SK-N-SH (cell line): ENCODE data around the gene NTSR2. TPM values are rescaled to one million over a fixed set of nuclear protein-coding genes. Genes with fewer than 3 reads are reported as not detected.

Experiments used
- CTCF ChIA-PET: fragments of 300-600, 350-600 bp; formaldehyde crosslinking; extraction: SDS; loops from one replicate; lab custom pipeline; 2021; lab: Yijun Ruan, JAX
- POLR2A ChIA-PET: fragments of 350-600 bp; sonication (Branson Sonifier 250); formaldehyde crosslinking; extraction: SDS; loops from one replicate; lab custom pipeline; 2020; ENCODE audit warnings: antibody characterized with exemption, inconsistent platforms; lab: Yijun Ruan, JAX
- DNase-seq: peaks from one replicate; pipeline ENCODE4 v3.0.0; 2012
- H2AFZ ChIP-seq: fragments of 200-600 bp; sonication (generic); 2 replicates; pipeline ENCODE4 v1.8.1; 2016; ENCODE audit warnings: antibody characterized with exemption, mild to moderate bottlenecking, low read depth
- H3F3A ChIP-seq: fragments of 200-600 bp; sonication (generic); replicated peaks from 2 replicates; pipeline ENCODE3; 2016; ENCODE audit warnings: antibody characterized with exemption, mild to moderate bottlenecking; ENCODE audit not compliant: insufficient read depth
- H3K27ac ChIP-seq, 2 experiments: fragments of 200-500 bp in 1 of 2; fragments of 200-600 bp in 1 of 2; sonication (Bioruptor generic) in 1 of 2; sonication (generic), shearing (Covaris generic) in 1 of 2; 2 replicates each; pipeline versions ENCODE4 v1.5.1 to v1.6.1; 2014 to 2016; ENCODE audit warnings: low read depth in 2 of 2, inconsistent platforms in 1 of 2, low read length in 1 of 2, mild to moderate bottlenecking in 1 of 2, mixed read lengths in 1 of 2
- H3K27me3 ChIP-seq: fragments of 200-600 bp; sonication (generic), shearing (Covaris generic); 2 replicates; pipeline ENCODE4 v1.6.1; 2016; ENCODE audit warnings: mixed run types; ENCODE audit not compliant: insufficient read depth
- H3K36me3 ChIP-seq, 2 experiments: fragments of 200-500 bp in 1 of 2; fragments of 200-600 bp in 1 of 2; sonication (Bioruptor generic) in 1 of 2; sonication (generic) in 1 of 2; replicated peaks in 1 of 2; 2 replicates each; pipeline versions ENCODE3 to v1.5.1; 2014 to 2016; ENCODE audit warnings: low read length in 1 of 2, mild to moderate bottlenecking in 1 of 2; ENCODE audit not compliant: insufficient read depth in 2 of 2, control insufficient read depth in 1 of 2
- H3K4me1 ChIP-seq, 2 experiments: fragments of 200-500 bp in 1 of 2; fragments of 200-600 bp in 1 of 2; sonication (Bioruptor generic) in 1 of 2; sonication (generic), shearing (Covaris generic) in 1 of 2; 2 replicates each; pipeline versions ENCODE4 v1.5.1 to v1.6.1; 2014 to 2016; ENCODE audit warnings: low read depth in 1 of 2, low read length in 1 of 2, mixed run types in 1 of 2; ENCODE audit not compliant: insufficient read depth in 2 of 2, control insufficient read depth in 1 of 2
- H3K4me2 ChIP-seq: fragments of 200-600 bp; sonication (generic), shearing (Covaris generic); 2 replicates; pipeline ENCODE4 v1.6.1; 2017; ENCODE audit warnings: mixed run types
- H3K4me3 ChIP-seq, 2 experiments: fragments of 200-500 bp in 1 of 2; fragments of 200-600 bp in 1 of 2; sonication (Bioruptor generic) in 1 of 2; sonication (generic), shearing (Covaris generic) in 1 of 2; 2 replicates each; pipeline versions ENCODE4 v1.5.1 to v1.8.1; 2014 to 2016; ENCODE audit warnings: low read depth in 2 of 2, inconsistent platforms in 1 of 2, low read length in 1 of 2, mild to moderate bottlenecking in 1 of 2, mixed read lengths in 1 of 2, moderate library complexity in 1 of 2
- H3K79me2 ChIP-seq: fragments of 200-600 bp; sonication (generic); 2 replicates; pipeline ENCODE4 v1.8.1; 2017; ENCODE audit warnings: mild to moderate bottlenecking; ENCODE audit not compliant: insufficient read depth
- H3K9ac ChIP-seq: fragments of 200-600 bp; sonication (generic); 2 replicates; pipeline ENCODE4 v1.6.1; 2017; ENCODE audit warnings: mixed run types
- H3K9me2 ChIP-seq: fragments of 200-600 bp; sonication (generic); 2 replicates; pipeline ENCODE4 v1.6.1; 2017; ENCODE audit warnings: mixed run types
- H3K9me3 ChIP-seq: fragments of 200-600 bp; sonication (generic); 2 replicates; pipeline ENCODE4 v1.6.1; 2017; ENCODE audit warnings: mixed run types, mild to moderate bottlenecking, moderate library complexity
- H4K20me1 ChIP-seq: fragments of 200-600 bp; sonication (generic); 2 replicates; pipeline ENCODE4 v1.6.1; 2017; ENCODE audit warnings: mild to moderate bottlenecking, mixed run types; ENCODE audit not compliant: insufficient read depth
- EP300 ChIP-seq, 2 experiments: IDR thresholded peaks; 2 replicates each; pipeline versions ENCODE4 v1.4.0 to v1.6.1; 2012; ENCODE audit warnings: borderline replicate concordance in 1 of 2, low read depth in 1 of 2, low read length in 1 of 2
- EZH2phosphoT487 ChIP-seq: fragments of 200-600 bp; sonication (generic); IDR thresholded peaks from 2 replicates; pipeline ENCODE4 v1.6.1; 2017; ENCODE audit warnings: low read depth, mixed run types, mild to moderate bottlenecking, antibody characterized with exemption, moderate library complexity, borderline replicate concordance
- FOXM1 ChIP-seq: IDR thresholded peaks from 2 replicates; pipeline ENCODE4 v1.4.0; 2012; ENCODE audit warnings: low read depth, mild to moderate bottlenecking
- JUND ChIP-seq: IDR thresholded peaks from 2 replicates; pipeline ENCODE4 v1.4.0; 2012
- NFIC ChIP-seq: IDR thresholded peaks from 2 replicates; pipeline ENCODE4 v1.4.0; 2012; ENCODE audit warnings: borderline replicate concordance
- POLR2AphosphoS5 ChIP-seq: IDR thresholded peaks from 2 replicates; pipeline ENCODE4 v1.6.1; 2012; ENCODE audit warnings: low read depth, low read length
- RAD21 ChIP-seq: IDR thresholded peaks from 2 replicates; pipeline ENCODE4 v1.6.1; 2012; ENCODE audit warnings: mild to moderate bottlenecking, low read length
- RCOR1 ChIP-seq: fragments of 150-350 bp; IDR thresholded peaks from 2 replicates; pipeline ENCODE4 v1.6.1; 2017; ENCODE audit warnings: antibody characterized with exemption, low read length
- REST ChIP-seq: IDR thresholded peaks from 2 replicates; pipeline ENCODE4 v1.6.1; 2012; ENCODE audit warnings: mild to moderate bottlenecking, low read depth, low read length, moderate library complexity
- RXRA ChIP-seq: IDR thresholded peaks from 2 replicates; pipeline ENCODE4 v1.4.0; 2012; ENCODE audit warnings: low read depth, mild to moderate bottlenecking, borderline replicate concordance
- SIN3A ChIP-seq: IDR thresholded peaks from 2 replicates; pipeline ENCODE4 v1.6.1; 2012; ENCODE audit warnings: low read depth, mild to moderate bottlenecking, low read length, moderate library complexity, borderline replicate concordance
- TCF12 ChIP-seq: IDR thresholded peaks from 2 replicates; pipeline ENCODE4 v1.4.0; 2012
- YY1 ChIP-seq: IDR thresholded peaks from 2 replicates; pipeline ENCODE4 v1.4.0; 2012; ENCODE audit warnings: low read depth, mild to moderate bottlenecking
- ZBTB33 ChIP-seq: IDR thresholded peaks from 2 replicates; pipeline ENCODE4 v1.4.0; 2012; ENCODE audit warnings: low read depth, borderline replicate concordance
- WGBS: methylation state at CpG from one replicate; pipeline ENCODE4 v1.1.6; 2017; ENCODE audit warnings: low lambda C conversion rate; 5-methylcytosine and 5-hydroxymethylcytosine counted together
- polyA plus RNA-seq, 3 experiments: library from polyadenylated mRNA; depleted of rRNA; stranded (reverse); fragments of >200 nt; gene quantifications; 2 replicates each; pipeline ENCODE4 v1.2.3, GENCODE V29; 2012
- TF ChIP-seq, protein P1 (sequence below): IDR thresholded peaks from 2 replicates; pipeline ENCODE4; 2012
- TF ChIP-seq, protein P2 (sequence below): fragments of 200-600 bp; sonication (generic); IDR thresholded peaks from 2 replicates; pipeline ENCODE4 v1.6.1; 2017; ENCODE audit warnings: antibody characterized with exemption, mild to moderate bottlenecking, moderate library complexity

NTSR2 gene
- polyA plus RNA-seq, 1 of the 3 experiments (the other 2 are of a cell fraction), result not detected

- TF ChIP-seq ZBTB33 (no peak), EP300 (IDR thresholded peaks at IDR 0.05; ENCODE audit: borderline replicate concordance in 1 of 2, low read depth in 1 of 2, low read length in 1 of 2) (no peak), RAD21 (no peak), TCF12 (no peak), REST (no peak)
- TF ChIP-seq, protein P1, sequence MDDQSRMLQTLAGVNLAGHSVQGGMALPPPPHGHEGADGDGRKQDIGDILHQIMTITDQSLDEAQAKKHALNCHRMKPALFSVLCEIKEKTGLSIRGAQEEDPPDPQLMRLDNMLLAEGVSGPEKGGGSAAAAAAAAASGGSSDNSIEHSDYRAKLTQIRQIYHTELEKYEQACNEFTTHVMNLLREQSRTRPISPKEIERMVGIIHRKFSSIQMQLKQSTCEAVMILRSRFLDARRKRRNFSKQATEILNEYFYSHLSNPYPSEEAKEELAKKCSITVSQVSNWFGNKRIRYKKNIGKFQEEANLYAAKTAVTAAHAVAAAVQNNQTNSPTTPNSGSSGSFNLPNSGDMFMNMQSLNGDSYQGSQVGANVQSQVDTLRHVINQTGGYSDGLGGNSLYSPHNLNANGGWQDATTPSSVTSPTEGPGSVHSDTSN, result no peak
- TF ChIP-seq, all 33 proteins: peak for 0
These were observed 20.9 kb downstream of the NTSR2 start (continued) for GRCh38 chr2:11649093-11649492.

DNA sequence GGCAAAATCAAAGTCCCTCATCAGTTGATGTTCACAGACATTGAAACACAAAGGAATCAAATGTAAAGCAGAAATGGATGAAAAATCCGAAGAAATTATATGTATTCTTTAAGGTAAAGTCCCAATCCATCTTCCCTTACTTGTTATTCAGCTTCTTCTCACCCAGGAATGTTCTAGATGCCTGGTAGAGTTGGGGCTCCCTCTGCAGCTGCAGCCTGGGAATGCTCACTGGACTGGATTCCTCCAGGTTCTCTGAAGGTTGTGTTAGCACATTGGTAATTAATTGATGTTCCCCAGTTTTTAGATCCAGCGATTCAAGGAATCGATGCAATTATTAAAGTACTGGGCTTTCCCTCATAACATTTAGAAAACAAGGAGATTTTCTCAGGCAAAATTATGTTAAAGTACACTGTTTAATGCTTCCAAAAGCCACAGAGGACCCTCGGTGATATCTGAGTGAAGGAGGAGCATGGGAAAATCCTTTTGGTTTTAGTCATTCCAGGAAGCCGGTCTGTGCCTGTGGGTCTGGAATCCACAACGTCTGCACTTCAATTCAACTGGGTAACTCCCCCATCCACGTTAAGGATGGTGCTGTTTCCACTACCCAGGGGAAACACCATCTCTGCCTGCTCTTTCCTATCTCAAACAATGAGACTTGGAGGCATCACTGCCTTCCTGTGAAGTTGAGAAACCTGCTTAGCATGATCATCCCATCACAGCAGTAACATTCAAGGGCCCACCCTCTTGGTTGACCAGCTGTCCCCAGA, 22.0 kb downstream of the NTSR2 start:
- Histone ChIP-seq H3K4me2 (no peak overlapping the region), H3K4me3 (no peak overlapping the region), H2AFZ (no peak overlapping the region), H3K9ac (no peak overlapping the region), H3K9me2 (no peaks in the 10 kb centered on the region), H3K9me3 (no peaks in the 10 kb centered on the region), H3K27me3 (no peaks in the 10 kb centered on the region), H3K4me1 (no peaks in the 10 kb centered on the region), H4K20me1 (no peaks in the 10 kb centered on the region), H3K79me2 (no peaks in the 10 kb centered on the region), H3K27ac (no peak overlapping the region), H3F3A (no peaks in the 10 kb centered on the region)
- ChIA-PET CTCF (interaction anchor here (0.6 to 6.1 kb wide), 8 partner anchors 11 to 833 kb away, joined by 3 to 28 read pairs (median 5); no protein-coding TSS in a partner anchor), POLR2A (no interaction called here)
- WGBS, result 66% methylated on average over 7 of the region's 7 CpGs
- DNase-seq, result no peak
- no peak for TF ChIP-seq YY1
- no peak for TF ChIP-seq JUND
- no peak for TF ChIP-seq SIN3A
- no peak for TF ChIP-seq RXRA
- TF ChIP-seq, protein P1, result no peak
- TF ChIP-seq, protein P2, sequence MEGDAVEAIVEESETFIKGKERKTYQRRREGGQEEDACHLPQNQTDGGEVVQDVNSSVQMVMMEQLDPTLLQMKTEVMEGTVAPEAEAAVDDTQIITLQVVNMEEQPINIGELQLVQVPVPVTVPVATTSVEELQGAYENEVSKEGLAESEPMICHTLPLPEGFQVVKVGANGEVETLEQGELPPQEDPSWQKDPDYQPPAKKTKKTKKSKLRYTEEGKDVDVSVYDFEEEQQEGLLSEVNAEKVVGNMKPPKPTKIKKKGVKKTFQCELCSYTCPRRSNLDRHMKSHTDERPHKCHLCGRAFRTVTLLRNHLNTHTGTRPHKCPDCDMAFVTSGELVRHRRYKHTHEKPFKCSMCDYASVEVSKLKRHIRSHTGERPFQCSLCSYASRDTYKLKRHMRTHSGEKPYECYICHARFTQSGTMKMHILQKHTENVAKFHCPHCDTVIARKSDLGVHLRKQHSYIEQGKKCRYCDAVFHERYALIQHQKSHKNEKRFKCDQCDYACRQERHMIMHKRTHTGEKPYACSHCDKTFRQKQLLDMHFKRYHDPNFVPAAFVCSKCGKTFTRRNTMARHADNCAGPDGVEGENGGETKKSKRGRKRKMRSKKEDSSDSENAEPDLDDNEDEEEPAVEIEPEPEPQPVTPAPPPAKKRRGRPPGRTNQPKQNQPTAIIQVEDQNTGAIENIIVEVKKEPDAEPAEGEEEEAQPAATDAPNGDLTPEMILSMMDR, result peak; percentile 51
- TF ChIP-seq RAD21, result peak; percentile 29
- TF ChIP-seq NFIC, result no peak
- no peak for TF ChIP-seq FOXM1
- no peak for TF ChIP-seq EZH2phosphoT487
- TF ChIP-seq RCOR1, result no peak
- TF ChIP-seq POLR2AphosphoS5, result no peak
- TF ChIP-seq, all 33 proteins: peak for 2
- H3K36me3 ChIP-seq, result no peaks in the 10 kb centered on the region
